NOMO-1 treated with dmso at 0.1 percent for 144 hours (cell line): Measurements from ENCODE around the gene OGG1.

Experiments used
- DNase-seq: peaks from one replicate; lab custom pipeline; 2025; ENCODE audit not compliant: unreplicated experiment; lab: John Stamatoyannopoulos, UW

OGG1 gene

DNA sequence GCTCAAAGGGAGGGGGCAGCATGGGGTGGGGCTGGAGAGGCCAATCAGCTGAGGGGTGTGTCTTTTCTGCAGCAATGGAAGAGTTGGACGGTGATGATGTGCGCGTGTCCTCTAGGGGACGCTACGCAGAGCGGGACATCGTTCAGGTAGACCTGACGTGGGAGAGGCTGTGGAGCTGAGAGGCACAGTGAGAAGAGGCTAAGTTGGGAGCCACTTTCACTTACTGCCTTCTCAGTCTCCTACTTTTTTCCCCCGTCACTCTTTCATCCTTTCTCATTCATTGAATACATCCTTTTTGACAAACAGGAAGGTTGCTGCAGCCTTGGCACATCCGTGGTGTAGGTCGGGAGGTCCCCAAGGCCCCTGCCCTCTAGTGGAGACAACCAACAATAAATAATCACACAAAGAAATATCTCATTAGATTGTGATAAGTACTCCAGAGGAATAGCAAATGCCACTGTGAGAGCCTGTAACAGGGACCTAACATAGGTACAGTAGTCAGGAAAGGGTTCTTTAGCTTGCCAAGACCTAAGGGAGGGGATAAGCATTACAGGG is 22.6 kb upstream of the OGG1 start:
- no peak for DNase-seq

- no peak for DNase-seq
These were observed 22.0 kb upstream of the OGG1 start for GRCh38 chr3:9727743-9728142.

- no peak for DNase-seq
These were observed 20.3 kb upstream of the OGG1 start for GRCh38 chr3:9729419-9729818.

DNA sequence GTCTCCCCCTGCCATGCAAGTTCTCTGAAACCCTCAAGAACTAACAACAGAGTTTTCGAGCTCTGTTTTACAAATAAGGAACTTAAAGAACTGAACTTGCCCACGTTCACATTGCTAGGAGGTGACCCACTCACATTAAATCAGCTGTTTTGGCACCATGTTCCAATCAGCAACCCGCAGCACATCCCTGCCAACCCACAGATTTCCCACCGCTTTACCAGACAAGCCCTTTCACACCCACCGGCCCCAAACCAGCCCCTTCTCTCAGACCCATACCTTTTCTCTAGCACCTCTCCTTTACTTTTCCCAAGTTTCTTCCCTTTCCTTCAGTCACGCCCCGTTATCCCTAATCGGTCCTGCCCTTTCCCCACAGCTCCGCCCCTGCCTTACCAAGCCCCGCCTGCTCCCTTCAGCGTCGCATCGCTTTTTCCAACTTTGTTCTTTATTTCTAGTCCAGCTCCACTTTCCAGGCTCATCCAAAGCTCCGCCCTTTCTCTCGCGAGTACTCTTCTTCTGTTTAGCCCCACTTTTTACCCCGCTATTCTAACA is 19.0 kb upstream of the OGG1 start:
- no peak for DNase-seq

- peak; percentile 95 for DNase-seq
These were observed 18.3 kb upstream of the OGG1 start, which contains the start of gene BRPF1 for GRCh38 chr3:9731206-9732079. Gene BRPF1 (plus strand): TSS chr3:9731735. CDS start chr3:9734141, 2,406 bp downstream.

- peak; percentile 21 for DNase-seq
These were observed 17.5 kb upstream of the OGG1 start for GRCh38 chr3:9732080-9732739.

DNA sequence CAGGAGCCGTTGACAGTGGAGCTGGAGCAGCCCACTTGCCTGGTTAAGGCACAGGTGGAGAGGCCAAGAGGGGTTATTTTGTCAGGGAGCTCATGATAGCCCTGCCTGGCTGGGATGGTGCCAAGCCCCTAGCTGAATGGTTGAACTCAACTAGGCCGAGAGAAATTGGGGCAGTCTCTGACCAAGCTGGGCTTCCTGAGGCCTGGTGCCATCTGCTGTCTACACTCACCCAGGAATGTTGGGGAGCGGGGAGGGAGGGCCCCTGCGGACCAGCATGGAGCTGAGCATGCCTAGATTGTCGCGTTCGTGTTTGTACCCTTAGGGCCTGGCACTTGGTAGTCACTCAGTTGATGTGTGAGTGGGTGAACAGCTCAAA is 17.0 kb upstream of the OGG1 start:
- no peak for DNase-seq

- no peak for DNase-seq
These were observed 12.9 kb upstream of the OGG1 start for GRCh38 chr3:9736831-9737230.

DNA sequence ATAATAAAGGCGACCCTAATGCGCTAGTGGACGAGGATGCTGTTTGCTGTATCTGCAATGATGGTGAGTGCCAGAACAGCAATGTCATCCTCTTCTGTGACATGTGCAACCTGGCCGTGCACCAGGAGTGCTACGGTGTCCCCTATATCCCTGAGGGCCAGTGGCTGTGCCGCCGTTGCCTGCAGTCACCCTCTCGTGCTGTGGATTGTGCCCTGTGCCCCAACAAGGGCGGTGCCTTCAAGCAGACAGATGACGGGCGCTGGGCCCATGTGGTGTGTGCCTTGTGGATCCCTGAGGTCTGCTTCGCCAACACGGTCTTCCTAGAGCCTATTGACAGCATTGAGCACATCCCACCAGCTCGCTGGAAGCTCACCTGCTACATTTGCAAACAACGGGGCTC is 10.6 kb upstream of the OGG1 start:
- no peak for DNase-seq

- DNase-seq, result no peak
These were observed 7.2 kb upstream of the OGG1 start for GRCh38 chr3:9742560-9742959.

DNA sequence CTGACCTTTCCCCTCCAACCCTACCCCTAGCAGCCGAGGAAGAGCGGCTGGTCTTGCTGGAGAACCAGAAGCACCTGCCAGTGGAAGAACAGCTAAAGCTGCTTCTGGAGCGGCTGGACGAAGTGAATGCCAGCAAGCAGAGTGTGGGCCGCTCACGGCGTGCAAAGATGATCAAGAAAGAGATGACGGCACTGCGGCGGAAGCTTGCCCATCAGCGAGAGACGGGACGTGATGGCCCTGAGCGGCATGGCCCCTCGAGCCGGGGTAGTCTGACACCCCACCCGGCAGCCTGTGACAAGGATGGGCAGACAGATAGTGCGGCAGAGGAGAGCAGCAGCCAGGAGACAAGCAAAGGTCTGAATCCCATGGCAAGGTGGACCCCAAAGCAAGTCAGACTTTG is 6.2 kb upstream of the OGG1 start:
- no peak for DNase-seq

GRCh38 chr3:9744162-9744561 is 5.6 kb upstream of the OGG1 start:
- no peak for DNase-seq

DNA sequence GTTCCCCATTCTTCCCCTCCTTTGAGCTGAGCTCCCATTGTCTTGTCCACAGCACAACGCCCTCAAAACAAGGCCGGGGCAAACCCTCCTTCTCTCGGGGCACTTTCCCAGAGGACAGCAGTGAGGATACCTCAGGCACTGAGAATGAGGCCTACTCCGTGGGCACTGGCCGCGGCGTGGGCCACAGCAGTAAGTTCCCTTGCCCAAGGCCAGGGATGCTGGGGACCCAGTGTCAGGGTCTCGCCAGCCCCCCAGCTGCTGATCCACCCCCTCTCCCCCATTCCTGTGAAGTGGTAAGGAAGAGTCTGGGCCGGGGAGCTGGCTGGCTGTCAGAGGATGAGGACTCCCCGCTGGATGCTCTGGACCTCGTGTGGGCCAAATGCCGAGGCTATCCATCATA is 4.2 kb upstream of the OGG1 start:
- DNase-seq, result no peak

- DNase-seq, result no peak
These were observed 3.4 kb upstream of the OGG1 start for GRCh38 chr3:9746330-9746729.

GRCh38 chr3:9747267-9747666 is 2.5 kb upstream of the OGG1 start:
- no peak for DNase-seq

DNA sequence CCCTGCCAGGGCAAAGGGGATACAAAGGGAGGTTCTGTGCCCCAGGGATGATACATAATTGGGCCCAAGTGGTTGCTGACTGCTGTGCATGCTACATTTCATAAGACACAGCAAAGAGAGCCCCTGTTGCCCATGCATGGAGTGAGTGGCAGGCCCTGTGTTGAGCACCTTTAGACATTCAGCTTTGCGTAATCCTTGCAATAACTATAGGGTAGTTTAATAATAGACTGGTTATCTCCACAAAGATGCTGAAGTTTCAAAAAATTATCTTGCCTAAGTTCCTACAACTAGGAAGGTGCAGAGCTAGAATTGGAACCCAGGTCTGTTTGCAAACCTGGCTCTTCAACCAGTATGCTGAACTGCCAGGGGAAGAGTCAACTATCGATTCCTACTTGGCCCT is 1.7 kb upstream of the OGG1 start:
- no peak for DNase-seq

DNA sequence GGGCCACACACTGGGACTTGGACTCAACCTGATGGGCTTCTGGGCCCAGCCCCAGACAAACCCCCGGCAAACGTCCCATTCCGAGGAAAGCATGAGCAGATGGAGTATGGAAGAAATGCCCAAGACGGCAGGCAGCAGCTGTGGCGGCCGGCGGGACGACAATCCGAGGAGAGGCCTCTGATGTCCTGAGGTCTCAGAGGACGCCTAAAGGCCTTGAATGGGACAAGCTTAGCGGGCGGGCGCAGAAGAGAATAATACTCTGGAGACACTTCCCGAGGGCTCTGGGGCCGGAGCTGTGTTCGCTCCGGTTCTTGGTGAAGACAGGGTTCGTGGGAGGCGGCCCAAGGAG is 482 bp upstream of the OGG1 start:
- no peak for DNase-seq

- DNase-seq, result no peak
These were observed 1.0 kb downstream of the OGG1 start for GRCh38 chr3:9750556-9751411.

GRCh38 chr3:9754678-9755077 is 4.9 kb downstream of the OGG1 start:
- no peak for DNase-seq

DNA sequence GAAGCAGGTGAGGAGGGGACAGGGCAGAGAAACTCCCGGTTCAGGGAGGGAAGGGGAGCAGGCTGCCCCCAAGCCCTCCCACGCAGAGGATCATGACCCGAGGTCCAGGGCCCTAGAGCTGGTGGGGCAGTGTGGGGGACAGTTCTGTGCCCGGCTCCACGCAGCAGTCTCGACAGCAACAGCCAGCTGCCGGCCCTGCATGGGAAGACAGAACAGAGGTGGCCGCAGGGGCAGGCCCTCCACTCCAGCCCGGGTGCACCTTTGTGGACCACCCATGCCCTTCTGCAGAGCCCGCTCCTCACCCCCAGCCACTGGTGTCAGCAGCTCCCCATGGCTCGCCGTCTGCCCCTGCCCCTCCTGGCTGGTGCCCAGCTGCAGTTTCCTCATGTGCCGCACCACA is 7.7 kb downstream of the OGG1 start:
- DNase-seq, result no peak
